Measurements from ENCODE around the gene CFAP61.

CFAP61 gene

GRCh38 chr20:20173254-20173653, 120.9 kb downstream of the CFAP61 start:
- no peak for DNase-seq (ENCODE audit: low read depth)

- no peak for DNase-seq (ENCODE audit: low read depth)
Measured at GRCh38 chr20:20174089-20174835, 121.9 kb downstream of the CFAP61 start.

- no peak for DNase-seq (ENCODE audit: low read depth)
Measured at GRCh38 chr20:20181322-20181721, 129.0 kb downstream of the CFAP61 start.

GRCh38 chr20:20184149-20184548, 131.8 kb downstream of the CFAP61 start:
- peak; percentile 15 for DNase-seq (ENCODE audit: low read depth)

- DNase-seq (ENCODE audit: low read depth): no peak
Measured at GRCh38 chr20:20184706-20185105, 132.4 kb downstream of the CFAP61 start.

GRCh38 chr20:20188647-20189046, 136.3 kb downstream of the CFAP61 start:
- no peak for DNase-seq (ENCODE audit: low read depth)

GRCh38 chr20:20192366-20192765, 140.0 kb downstream of the CFAP61 start:
- DNase-seq (ENCODE audit: low read depth): no peak

GRCh38 chr20:20195021-20195705, 142.8 kb downstream of the CFAP61 start:
- DNase-seq (ENCODE audit: low read depth): no peak

- no peak for DNase-seq (ENCODE audit: low read depth)
Measured at GRCh38 chr20:20196610-20197009, 144.3 kb downstream of the CFAP61 start.

- DNase-seq (ENCODE audit: low read depth): no peak
Measured at GRCh38 chr20:20198011-20198410, 145.7 kb downstream of the CFAP61 start.

- DNase-seq (ENCODE audit: low read depth): no peak
Measured at GRCh38 chr20:20199361-20200160, 147.2 kb downstream of the CFAP61 start.

GRCh38 chr20:20201124-20201523, 148.8 kb downstream of the CFAP61 start:
- no peak for DNase-seq (ENCODE audit: low read depth)

- DNase-seq (ENCODE audit: low read depth): no peak
Measured at GRCh38 chr20:20201639-20202038, 149.3 kb downstream of the CFAP61 start.

GRCh38 chr20:20202768-20203167, 150.4 kb downstream of the CFAP61 start:
- no peak for DNase-seq (ENCODE audit: low read depth)

GRCh38 chr20:20203784-20204183, 151.5 kb downstream of the CFAP61 start:
- DNase-seq (ENCODE audit: low read depth): no peak

GRCh38 chr20:20204256-20204655, 151.9 kb downstream of the CFAP61 start:
- no peak for DNase-seq (ENCODE audit: low read depth)

- DNase-seq (ENCODE audit: low read depth): no peak
Measured at GRCh38 chr20:20205141-20205861, 153.0 kb downstream of the CFAP61 start.

GRCh38 chr20:20205862-20206236, 153.5 kb downstream of the CFAP61 start:
- no peak for DNase-seq (ENCODE audit: low read depth)

GRCh38 chr20:20206788-20207187, 154.5 kb downstream of the CFAP61 start:
- DNase-seq (ENCODE audit: low read depth): no peak

- peak; percentile 4 for DNase-seq (ENCODE audit: low read depth)
Measured at GRCh38 chr20:20207291-20207690, 155.0 kb downstream of the CFAP61 start.

GRCh38 chr20:20207872-20208271, 155.5 kb downstream of the CFAP61 start:
- no peak for DNase-seq (ENCODE audit: low read depth)

GRCh38 chr20:20209684-20210083, 157.4 kb downstream of the CFAP61 start:
- DNase-seq (ENCODE audit: low read depth): no peak
